ENCODE measurements around the gene GRAMD2B. TPM values are rescaled to one million over a fixed set of nuclear protein-coding genes. Genes with fewer than 3 reads are reported as not detected.

GRAMD2B gene
- total RNA-seq, 1 donor from 2014 or later: 29.1 TPM

DNA sequence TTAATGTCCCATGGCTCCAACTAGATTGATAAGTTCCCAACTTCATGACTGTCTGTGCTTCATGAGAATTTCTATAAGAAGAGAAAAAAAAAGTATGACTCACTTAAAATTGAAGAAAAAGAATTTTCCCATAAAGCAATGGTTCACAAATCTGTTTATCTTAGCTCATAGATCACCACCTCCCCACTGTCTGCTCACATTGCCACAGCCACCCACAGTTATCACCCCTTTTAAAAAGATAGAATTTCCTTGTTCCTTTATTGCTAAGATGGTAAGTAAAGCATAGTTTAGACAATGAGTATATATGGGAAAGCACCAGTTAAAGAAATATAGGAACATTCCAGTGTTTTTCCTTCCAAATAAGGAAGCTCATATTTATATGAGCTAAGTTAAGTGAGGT lies 104.7 kb downstream of the GRAMD2B start:
- H3K4me2 ChIP-seq (ENCODE audit: low read length): no peak overlapping the region
- no peak overlapping the region for H2AFZ ChIP-seq (ENCODE audit: low read depth, low read length)
- Mint-ChIP-seq H3K4me3 (ENCODE audit: unreplicated experiment) (no peak overlapping the region), H3K27me3 (ENCODE audit: low read depth, unreplicated experiment) (no peaks in the 10 kb centered on the region), H3K36me3 (ENCODE audit: low read depth, unreplicated experiment) (no peaks in the 10 kb centered on the region), H3K27ac (ENCODE audit: unreplicated experiment) (peak overlapping the region; percentile 54), H3K9me3 (ENCODE audit: unreplicated experiment) (peaks cover 4% of the 10 kb centered on the region), H3K4me1 (ENCODE audit: low read depth, unreplicated experiment) (peaks cover 7% of the 10 kb centered on the region)
- no peaks in the 10 kb centered on the region for H4K20me1 ChIP-seq (ENCODE audit: insufficient read depth, low read length)
- no peak overlapping the region for H3K9ac ChIP-seq (ENCODE audit: low read length)
- peaks cover 4% of the 10 kb centered on the region for H3K4me1 ChIP-seq (ENCODE audit: insufficient read depth, low read length)
- H3K36me3 ChIP-seq (ENCODE audit: insufficient read depth, low read length): no peaks in the 10 kb centered on the region
- DNase-seq (ENCODE audit: low read depth): peak; percentile 39
- no peaks in the 10 kb centered on the region for H3K9me3 ChIP-seq (ENCODE audit: insufficient read depth, low read depth, low read length)
- H3K79me2 ChIP-seq (ENCODE audit: insufficient read depth, low read length): no peaks in the 10 kb centered on the region
- TF ChIP-seq, protein P1, sequence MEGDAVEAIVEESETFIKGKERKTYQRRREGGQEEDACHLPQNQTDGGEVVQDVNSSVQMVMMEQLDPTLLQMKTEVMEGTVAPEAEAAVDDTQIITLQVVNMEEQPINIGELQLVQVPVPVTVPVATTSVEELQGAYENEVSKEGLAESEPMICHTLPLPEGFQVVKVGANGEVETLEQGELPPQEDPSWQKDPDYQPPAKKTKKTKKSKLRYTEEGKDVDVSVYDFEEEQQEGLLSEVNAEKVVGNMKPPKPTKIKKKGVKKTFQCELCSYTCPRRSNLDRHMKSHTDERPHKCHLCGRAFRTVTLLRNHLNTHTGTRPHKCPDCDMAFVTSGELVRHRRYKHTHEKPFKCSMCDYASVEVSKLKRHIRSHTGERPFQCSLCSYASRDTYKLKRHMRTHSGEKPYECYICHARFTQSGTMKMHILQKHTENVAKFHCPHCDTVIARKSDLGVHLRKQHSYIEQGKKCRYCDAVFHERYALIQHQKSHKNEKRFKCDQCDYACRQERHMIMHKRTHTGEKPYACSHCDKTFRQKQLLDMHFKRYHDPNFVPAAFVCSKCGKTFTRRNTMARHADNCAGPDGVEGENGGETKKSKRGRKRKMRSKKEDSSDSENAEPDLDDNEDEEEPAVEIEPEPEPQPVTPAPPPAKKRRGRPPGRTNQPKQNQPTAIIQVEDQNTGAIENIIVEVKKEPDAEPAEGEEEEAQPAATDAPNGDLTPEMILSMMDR (IDR thresholded peaks at IDR 0.05; ENCODE audit: insufficient read depth, low read depth, low read length): no peak
- no peak for TF ChIP-seq EZH2 (IDR thresholded peaks at IDR 0.05; ENCODE audit: insufficient read depth, low read length)
- FAIRE-seq: no peak
- H3K4me3 ChIP-seq (ENCODE audit: insufficient read depth, low read depth, low read length): no peak overlapping the region
- no peaks in the 10 kb centered on the region for H3K27me3 ChIP-seq (ENCODE audit: insufficient read depth, low read length)
- H3K27ac ChIP-seq (ENCODE audit: low read depth, low read length): no peak overlapping the region

DNA sequence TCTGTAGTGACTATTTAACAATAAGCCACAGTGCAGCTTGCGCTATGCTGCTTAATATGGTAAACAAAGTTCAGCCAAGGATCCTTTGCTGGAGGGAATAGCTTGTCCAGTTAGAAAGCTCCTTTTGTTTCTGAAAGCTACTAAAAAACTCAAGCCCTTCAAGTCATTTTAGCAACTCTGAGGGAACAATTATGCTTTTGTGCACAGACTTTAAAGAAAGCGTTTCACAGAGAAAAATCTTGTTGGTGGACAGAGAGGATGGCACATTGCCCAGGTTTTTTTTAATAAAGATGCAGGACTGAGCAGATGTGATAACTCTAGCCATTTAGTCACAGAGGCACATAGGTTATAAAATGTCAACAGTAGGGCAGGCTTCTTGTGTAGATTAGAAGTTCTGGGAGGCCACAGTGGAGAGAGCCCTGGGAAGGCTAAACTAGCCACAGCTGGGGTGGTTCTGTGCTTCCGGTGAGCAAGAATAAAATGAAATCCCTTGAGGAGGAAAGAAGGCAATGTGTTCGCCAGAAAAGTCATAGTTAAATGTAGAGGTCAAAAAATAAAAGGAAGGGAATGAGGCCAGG lies 108.4 kb downstream of the GRAMD2B start:
- H3K4me3 Mint-ChIP-seq (ENCODE audit: unreplicated experiment): no peak overlapping the region
- H3K27ac Mint-ChIP-seq (ENCODE audit: unreplicated experiment): no peak overlapping the region
- peaks cover 2% of the 10 kb centered on the region for H3K36me3 Mint-ChIP-seq (ENCODE audit: low read depth, unreplicated experiment)

DNA sequence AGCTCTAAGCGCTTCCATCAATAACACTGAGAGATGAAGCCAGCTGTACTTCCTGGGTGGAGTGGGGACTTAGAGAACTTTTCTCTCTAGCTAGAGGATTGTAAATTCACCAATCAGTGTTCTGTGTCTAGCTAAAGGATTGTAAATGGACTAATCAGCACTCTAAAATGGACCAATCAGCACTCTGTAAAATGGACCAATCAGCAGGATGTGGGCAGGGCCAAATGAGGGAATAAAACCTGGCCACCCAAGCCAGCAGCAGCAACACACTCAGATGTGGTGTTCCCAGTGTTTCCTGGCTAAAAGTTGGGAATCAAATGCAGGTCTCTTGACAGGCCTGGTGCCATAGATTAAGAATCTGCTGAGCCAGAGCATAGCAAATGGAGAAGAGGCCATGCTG lies 111.3 kb downstream of the GRAMD2B start:
- no peak overlapping the region for H3K4me3 ChIP-seq (ENCODE audit: insufficient read depth, low read depth, low read length)
- no peak for TF ChIP-seq EZH2 (IDR thresholded peaks at IDR 0.05; ENCODE audit: insufficient read depth, low read length)
- TF ChIP-seq, protein P1 (IDR thresholded peaks at IDR 0.05; ENCODE audit: insufficient read depth, low read depth, low read length): no peak
- H3K27me3 ChIP-seq (ENCODE audit: insufficient read depth, low read length): no peaks in the 10 kb centered on the region
- H3K27ac ChIP-seq (ENCODE audit: low read depth, low read length): no peak overlapping the region
- H4K20me1 ChIP-seq (ENCODE audit: insufficient read depth, low read length): no peaks in the 10 kb centered on the region
- H3K27me3 Mint-ChIP-seq (ENCODE audit: low read depth, unreplicated experiment): no peaks in the 10 kb centered on the region
- H3K4me1 ChIP-seq (ENCODE audit: insufficient read depth, low read length): peaks cover 7% of the 10 kb centered on the region
- H2AFZ ChIP-seq (ENCODE audit: low read depth, low read length): no peak overlapping the region
- FAIRE-seq: no peak
- H3K79me2 ChIP-seq (ENCODE audit: insufficient read depth, low read length): no peaks in the 10 kb centered on the region
- DNase-seq (ENCODE audit: low read depth): no peak
- no peaks in the 10 kb centered on the region for H3K36me3 ChIP-seq (ENCODE audit: insufficient read depth, low read length)
- H3K4me3 Mint-ChIP-seq (ENCODE audit: unreplicated experiment): no peak overlapping the region
- peaks cover 2% of the 10 kb centered on the region for H3K36me3 Mint-ChIP-seq (ENCODE audit: low read depth, unreplicated experiment)
- H3K9ac ChIP-seq (ENCODE audit: low read length): no peak overlapping the region
- peaks cover 4% of the 10 kb centered on the region for H3K4me1 Mint-ChIP-seq (ENCODE audit: low read depth, unreplicated experiment)
- no peak overlapping the region for H3K27ac Mint-ChIP-seq (ENCODE audit: unreplicated experiment)
- no peaks in the 10 kb centered on the region for H3K9me3 ChIP-seq (ENCODE audit: insufficient read depth, low read depth, low read length)
- no peak overlapping the region for H3K4me2 ChIP-seq (ENCODE audit: low read length)
- no peaks in the 10 kb centered on the region for H3K9me3 Mint-ChIP-seq (ENCODE audit: unreplicated experiment)

More for the DNA sequence above, 108.4 kb downstream of the GRAMD2B start:
- H3K4me2 ChIP-seq (ENCODE audit: low read length): peak overlapping the region; percentile 33
- peaks cover 4% of the 10 kb centered on the region for H3K4me1 ChIP-seq (ENCODE audit: insufficient read depth, low read length)
- no peak for DNase-seq (ENCODE audit: low read depth)
- H3K36me3 ChIP-seq (ENCODE audit: insufficient read depth, low read length): no peaks in the 10 kb centered on the region
- H2AFZ ChIP-seq (ENCODE audit: low read depth, low read length): peak overlapping the region; percentile 15
- H3K27me3 ChIP-seq (ENCODE audit: insufficient read depth, low read length): no peaks in the 10 kb centered on the region
- H3K27me3 Mint-ChIP-seq (ENCODE audit: low read depth, unreplicated experiment): no peaks in the 10 kb centered on the region
- no peak overlapping the region for H3K27ac ChIP-seq (ENCODE audit: low read depth, low read length)
- H3K79me2 ChIP-seq (ENCODE audit: insufficient read depth, low read length): no peaks in the 10 kb centered on the region
- FAIRE-seq: no peak
- no peaks in the 10 kb centered on the region for H3K9me3 ChIP-seq (ENCODE audit: insufficient read depth, low read depth, low read length)
- peaks cover 7% of the 10 kb centered on the region for H3K4me1 Mint-ChIP-seq (ENCODE audit: low read depth, unreplicated experiment)
- H4K20me1 ChIP-seq (ENCODE audit: insufficient read depth, low read length): no peaks in the 10 kb centered on the region
- H3K9me3 Mint-ChIP-seq (ENCODE audit: unreplicated experiment): peaks cover 4% of the 10 kb centered on the region
- no peak overlapping the region for H3K9ac ChIP-seq (ENCODE audit: low read length)
- TF ChIP-seq, protein P1 (IDR thresholded peaks at IDR 0.05; ENCODE audit: insufficient read depth, low read depth, low read length): no peak
- TF ChIP-seq EZH2 (IDR thresholded peaks at IDR 0.05; ENCODE audit: insufficient read depth, low read length): no peak
- H3K4me3 ChIP-seq (ENCODE audit: insufficient read depth, low read depth, low read length): no peak overlapping the region
